WERI-Rb-1 (cell line): Measurements from ENCODE around the gene P3H2.

Source experiments
- DNase-seq: peaks from one replicate; pipeline ENCODE4 v3.0.0-alpha.2; 2020
- H3K27ac ChIP-seq: fragments of 250-450 bp; sonication (Bioruptor Pico); 2 replicates; pipeline ENCODE4 v1.5.1; 2020; ENCODE audit warnings: mild to moderate bottlenecking, moderate library complexity
- H3K27me3 ChIP-seq: fragments of 250-450 bp; sonication (Bioruptor Pico); 2 replicates; pipeline ENCODE4 v1.5.1; 2021; ENCODE audit warnings: mild to moderate bottlenecking, low read depth, moderate library complexity; ENCODE audit not compliant: insufficient read depth, severe bottlenecking
- H3K36me3 ChIP-seq: fragments of 250-450 bp; sonication (Bioruptor Pico); 2 replicates; pipeline ENCODE4 v1.5.1; 2020; ENCODE audit warnings: mild to moderate bottlenecking, moderate library complexity
- H3K4me3 ChIP-seq: 2 replicates; pipeline ENCODE4 v1.5.1; 2011; ENCODE audit warnings: low read depth, mild to moderate bottlenecking, control low read depth, low read length
- H3K9me3 ChIP-seq: fragments of 250-450 bp; sonication (Bioruptor Pico); 2 replicates; pipeline ENCODE4 v1.5.1; 2021; ENCODE audit warnings: mild to moderate bottlenecking, moderate library complexity; ENCODE audit not compliant: severe bottlenecking
- TF ChIP-seq, protein P1 (sequence below): IDR thresholded peaks from 2 replicates; pipeline ENCODE4 v1.5.1; 2011; ENCODE audit warnings: low read depth, mild to moderate bottlenecking, control low read depth, inconsistent platforms, low read length

P3H2 gene

DNA sequence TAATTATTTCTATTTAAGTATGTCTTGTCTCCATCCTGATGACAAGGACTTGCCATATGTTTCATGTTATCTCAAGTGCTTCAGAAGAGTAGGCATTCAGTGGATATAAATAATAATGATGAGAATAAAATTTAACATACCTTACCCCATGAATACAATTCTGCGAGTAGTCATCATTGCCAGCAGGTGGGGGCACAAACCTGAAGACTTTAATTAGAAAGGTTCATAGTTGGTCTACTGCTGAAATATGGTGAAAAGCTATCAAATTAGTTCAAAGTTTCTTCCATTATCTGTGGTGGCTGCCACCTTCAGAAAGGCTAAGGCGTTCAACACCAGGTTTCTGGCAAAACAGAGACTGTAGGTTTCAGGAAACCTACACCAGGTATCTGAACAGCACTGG, 100.9 kb downstream of the P3H2 start:
- Histone ChIP-seq H3K27ac (no peak overlapping the region), H3K4me3 (no peak overlapping the region), H3K9me3 (no peaks in the 10 kb centered on the region), H3K36me3 (no peaks in the 10 kb centered on the region), H3K27me3 (no peaks in the 10 kb centered on the region)
- DNase-seq = no peak
- TF ChIP-seq, protein P1, sequence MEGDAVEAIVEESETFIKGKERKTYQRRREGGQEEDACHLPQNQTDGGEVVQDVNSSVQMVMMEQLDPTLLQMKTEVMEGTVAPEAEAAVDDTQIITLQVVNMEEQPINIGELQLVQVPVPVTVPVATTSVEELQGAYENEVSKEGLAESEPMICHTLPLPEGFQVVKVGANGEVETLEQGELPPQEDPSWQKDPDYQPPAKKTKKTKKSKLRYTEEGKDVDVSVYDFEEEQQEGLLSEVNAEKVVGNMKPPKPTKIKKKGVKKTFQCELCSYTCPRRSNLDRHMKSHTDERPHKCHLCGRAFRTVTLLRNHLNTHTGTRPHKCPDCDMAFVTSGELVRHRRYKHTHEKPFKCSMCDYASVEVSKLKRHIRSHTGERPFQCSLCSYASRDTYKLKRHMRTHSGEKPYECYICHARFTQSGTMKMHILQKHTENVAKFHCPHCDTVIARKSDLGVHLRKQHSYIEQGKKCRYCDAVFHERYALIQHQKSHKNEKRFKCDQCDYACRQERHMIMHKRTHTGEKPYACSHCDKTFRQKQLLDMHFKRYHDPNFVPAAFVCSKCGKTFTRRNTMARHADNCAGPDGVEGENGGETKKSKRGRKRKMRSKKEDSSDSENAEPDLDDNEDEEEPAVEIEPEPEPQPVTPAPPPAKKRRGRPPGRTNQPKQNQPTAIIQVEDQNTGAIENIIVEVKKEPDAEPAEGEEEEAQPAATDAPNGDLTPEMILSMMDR = no peak

DNA sequence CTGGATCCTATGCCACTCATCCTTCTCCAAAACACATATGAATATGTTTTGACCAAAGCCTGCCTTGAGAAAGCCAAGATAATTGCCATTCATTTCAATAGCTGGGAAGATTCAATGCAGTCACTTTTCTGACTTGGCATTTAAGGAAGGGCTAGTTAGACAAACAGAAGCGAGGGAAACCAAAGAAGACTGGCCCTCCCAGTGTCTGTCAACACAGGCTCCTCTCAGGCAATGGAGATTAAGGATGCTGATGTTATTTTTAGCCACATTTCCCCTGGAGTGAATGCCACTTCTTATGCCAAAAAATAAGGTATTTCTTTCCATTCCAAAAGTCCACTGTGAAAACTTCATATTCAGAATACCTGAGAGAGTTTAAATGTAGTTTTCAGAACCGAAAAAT, 101.7 kb downstream of the P3H2 start:
- no peaks in the 10 kb centered on the region for H3K36me3 ChIP-seq
- no peaks in the 10 kb centered on the region for H3K27me3 ChIP-seq
- no peak for DNase-seq
- TF ChIP-seq, protein P1 = no peak
- H3K9me3 ChIP-seq = no peaks in the 10 kb centered on the region
- no peak overlapping the region for H3K4me3 ChIP-seq
- no peak overlapping the region for H3K27ac ChIP-seq

DNA sequence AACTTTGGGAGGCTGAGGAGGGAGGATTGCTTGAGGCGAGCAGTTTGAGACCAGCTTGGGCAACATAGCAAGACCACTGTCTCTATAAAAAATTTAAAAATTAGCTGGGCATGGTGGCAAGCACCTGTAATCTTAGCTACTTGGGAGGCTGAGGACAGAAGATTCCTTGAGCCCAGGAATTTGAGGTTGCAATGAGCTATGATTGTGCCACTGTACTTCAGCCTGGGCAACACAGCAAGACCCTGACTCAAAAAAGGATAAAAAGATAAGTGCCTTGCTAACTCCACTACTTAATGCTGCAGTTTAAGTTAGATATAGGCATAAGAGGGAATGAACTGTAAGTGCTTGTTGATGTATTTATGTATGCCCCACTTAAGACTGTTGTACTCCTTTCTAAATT, 102.2 kb downstream of the P3H2 start:
- no peak for DNase-seq
- TF ChIP-seq, protein P1 = no peak
- Histone ChIP-seq H3K27ac (no peak overlapping the region), H3K9me3 (no peaks in the 10 kb centered on the region), H3K4me3 (no peak overlapping the region), H3K36me3 (no peaks in the 10 kb centered on the region), H3K27me3 (no peaks in the 10 kb centered on the region)

DNA sequence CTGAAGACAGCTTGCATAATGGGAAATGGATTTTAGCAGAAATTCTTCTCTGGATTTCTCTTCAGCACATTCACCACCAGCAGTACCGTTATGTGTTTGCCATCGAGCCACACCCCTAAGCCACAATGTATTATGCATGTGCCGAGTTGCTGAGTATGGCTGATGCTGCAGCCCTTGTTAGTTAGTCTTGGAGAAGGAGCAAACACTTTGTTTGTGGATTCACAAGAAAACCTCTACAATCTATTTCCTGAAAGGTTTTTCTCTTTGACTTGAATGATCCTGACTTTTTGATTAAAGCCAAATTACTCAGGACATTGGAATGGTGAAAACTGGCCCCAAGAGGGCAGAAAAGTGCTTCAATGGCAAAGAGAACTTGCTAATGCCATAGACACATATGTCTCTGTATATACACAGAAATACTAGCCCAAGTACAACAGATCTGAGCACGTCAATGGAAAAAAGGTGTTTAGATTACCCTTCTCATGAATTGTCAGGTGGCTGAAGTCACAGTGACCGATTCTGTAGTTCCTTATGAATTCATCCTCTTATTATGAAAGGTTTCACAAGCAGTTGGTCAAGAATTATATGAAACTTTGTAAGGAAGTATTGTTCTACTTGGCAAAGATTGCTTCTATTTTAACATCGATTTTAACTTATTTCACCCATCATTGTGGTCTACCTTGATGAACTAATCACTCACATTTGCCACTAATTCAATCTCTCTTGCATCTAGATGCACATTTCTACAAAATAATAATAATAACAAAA, 103.0 kb downstream of the P3H2 start:
- H3K36me3 ChIP-seq = no peaks in the 10 kb centered on the region
- TF ChIP-seq, protein P1 = no peak
- no peak overlapping the region for H3K27ac ChIP-seq
- H3K9me3 ChIP-seq = no peaks in the 10 kb centered on the region
- DNase-seq = peak; percentile 10
- H3K27me3 ChIP-seq = no peaks in the 10 kb centered on the region
- no peak overlapping the region for H3K4me3 ChIP-seq

DNA sequence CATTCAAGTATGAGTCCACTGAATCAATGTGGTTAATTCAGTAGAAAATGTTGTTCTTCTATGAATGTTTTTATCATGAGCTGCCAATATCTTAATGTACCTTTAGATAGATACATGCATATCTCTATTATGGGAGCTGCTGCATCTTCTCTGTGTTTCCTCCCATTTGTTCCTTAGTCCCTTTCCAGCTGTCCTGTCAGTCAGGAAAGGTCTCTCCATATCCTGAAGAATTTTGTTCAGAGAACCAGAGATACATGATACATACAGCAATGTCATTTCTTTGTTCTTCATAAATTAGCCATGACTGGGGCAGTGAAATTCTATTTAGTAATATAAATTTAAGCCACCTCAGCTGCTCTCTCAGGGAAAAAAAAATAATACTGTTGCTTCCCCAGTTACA, 103.7 kb downstream of the P3H2 start:
- TF ChIP-seq, protein P1 = no peak
- no peak overlapping the region for H3K4me3 ChIP-seq
- H3K9me3 ChIP-seq = no peaks in the 10 kb centered on the region
- H3K36me3 ChIP-seq = no peaks in the 10 kb centered on the region
- H3K27me3 ChIP-seq = no peaks in the 10 kb centered on the region
- no peak overlapping the region for H3K27ac ChIP-seq
- DNase-seq = no peak

DNA sequence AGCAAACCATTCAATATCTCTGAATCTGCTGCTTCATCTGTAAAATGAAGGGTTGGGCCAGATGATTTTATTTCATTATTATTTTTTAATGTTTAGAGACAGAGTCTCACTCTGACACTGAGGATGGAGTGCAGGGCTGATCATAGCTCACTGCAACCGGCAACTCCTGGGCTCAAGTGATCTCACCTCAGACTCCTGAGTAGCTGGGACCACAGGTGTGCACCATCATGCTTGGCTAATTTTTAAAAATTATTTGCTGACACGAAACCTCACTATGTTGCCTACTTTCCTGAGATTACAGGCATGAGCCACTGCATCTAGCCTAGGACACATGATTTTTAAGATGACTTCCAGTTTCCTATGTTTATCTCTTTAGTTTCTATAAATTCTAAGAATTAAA, 105.8 kb downstream of the P3H2 start:
- no peak overlapping the region for H3K27ac ChIP-seq
- H3K27me3 ChIP-seq = no peaks in the 10 kb centered on the region
- TF ChIP-seq, protein P1 = no peak
- H3K36me3 ChIP-seq = no peaks in the 10 kb centered on the region
- H3K9me3 ChIP-seq = no peaks in the 10 kb centered on the region
- DNase-seq = no peak
- H3K4me3 ChIP-seq = no peak overlapping the region
